NCI-H345 treated with DMSO at 0.1 percent for 48 hours (cell line): ENCODE measurements around the gene SORCS3.

ENCODE experiments used
- DNase-seq: peaks from one replicate; lab custom pipeline; 2025; ENCODE audit not compliant: unreplicated experiment; lab: John Stamatoyannopoulos, UW

Gene SORCS3

DNA sequence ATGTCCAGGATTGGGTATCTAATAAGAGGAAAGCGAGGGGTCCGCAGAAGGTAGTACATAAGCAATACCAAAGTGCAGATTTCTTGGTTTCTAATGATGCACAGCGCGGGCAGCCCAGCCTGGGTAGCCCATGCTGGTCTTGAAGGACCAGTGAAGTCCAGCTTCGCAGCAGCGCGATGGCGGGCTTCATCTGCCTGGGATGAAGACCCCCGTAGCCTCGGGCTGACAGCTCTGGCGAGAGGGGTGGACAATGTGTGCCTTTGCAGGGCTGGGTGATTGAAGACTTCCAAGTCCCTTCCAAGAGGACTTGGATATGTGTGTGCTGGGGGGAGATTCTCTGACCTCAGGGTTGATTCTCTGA is 2.2 kb downstream of the SORCS3 start:
- no peak for DNase-seq

- DNase-seq = no peak
Measured at GRCh38 chr10:104646146-104646545, 5.1 kb downstream of the SORCS3 start.

DNA sequence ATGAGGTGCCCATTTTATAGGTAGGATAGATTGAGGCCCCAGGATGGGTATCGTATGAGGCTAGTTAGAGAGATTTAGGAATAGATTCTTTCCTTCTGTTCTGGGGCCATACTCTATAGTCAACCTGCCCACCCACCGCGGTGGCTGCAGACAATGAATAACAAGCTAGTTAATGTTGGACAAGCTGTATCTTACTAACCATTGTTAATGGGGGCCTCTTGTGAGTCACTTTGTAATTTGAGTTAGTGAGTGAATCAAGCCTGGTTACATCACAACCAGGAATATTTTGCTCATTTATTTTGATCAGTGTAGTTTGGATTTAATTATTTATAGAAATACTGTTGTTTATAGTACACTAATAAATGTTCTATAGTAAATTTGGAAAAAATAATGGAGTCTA is 7.3 kb downstream of the SORCS3 start:
- no peak for DNase-seq

- no peak for DNase-seq
Measured at GRCh38 chr10:104650072-104650471, 9.0 kb downstream of the SORCS3 start.

DNA sequence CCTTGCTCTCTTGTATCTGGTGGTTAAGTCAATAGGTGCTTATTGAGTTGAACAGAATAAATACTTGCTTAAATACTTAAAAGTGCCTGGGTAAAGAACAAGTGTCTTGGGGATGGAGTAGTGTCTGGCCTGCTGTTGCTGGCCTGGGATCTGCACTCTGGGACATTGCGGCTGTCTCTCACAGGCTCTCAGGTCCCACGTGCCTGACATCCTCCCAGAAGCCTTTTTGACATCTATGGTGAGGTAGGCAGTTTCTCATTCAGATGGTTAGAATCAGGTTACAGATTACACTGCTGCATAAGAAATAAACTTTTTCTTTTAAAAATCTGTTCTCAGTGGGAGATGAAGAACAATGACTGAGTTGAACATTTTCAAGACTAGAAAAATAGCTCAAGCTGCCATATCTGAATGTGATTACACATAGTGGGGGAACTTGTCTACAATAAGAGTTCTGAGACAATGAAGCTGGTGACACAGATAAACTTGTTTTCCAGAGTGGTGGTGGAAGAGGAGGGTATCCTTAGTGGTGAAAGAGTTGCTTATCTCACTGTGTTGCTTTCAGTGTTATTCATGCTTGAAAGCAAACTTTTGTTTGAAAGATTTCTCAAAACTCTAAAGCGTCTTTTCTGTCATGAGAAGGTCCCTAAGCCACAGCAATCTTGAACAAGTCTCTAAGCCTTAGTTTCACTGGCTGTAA is 9.7 kb downstream of the SORCS3 start:
- DNase-seq = no peak

DNA sequence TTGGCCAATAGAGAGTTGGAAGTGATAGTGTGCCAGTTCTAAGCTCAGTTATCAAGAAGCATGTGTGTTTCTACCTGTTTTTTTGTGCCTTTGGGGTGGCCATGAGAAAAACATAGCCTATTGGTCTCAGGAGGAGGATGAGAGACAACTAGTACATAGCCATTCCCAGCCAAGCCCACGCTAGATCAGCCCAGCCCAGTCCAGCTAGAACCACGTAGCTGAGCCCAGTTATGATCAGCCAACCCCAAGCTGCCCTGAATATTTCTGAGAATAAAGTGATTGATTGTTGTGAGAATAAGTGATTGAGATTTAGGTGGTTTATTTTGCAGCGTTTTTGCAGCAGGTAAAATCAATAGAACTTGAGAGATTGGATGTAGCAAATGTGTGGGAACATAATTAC is 15.9 kb downstream of the SORCS3 start:
- DNase-seq = no peak

DNA sequence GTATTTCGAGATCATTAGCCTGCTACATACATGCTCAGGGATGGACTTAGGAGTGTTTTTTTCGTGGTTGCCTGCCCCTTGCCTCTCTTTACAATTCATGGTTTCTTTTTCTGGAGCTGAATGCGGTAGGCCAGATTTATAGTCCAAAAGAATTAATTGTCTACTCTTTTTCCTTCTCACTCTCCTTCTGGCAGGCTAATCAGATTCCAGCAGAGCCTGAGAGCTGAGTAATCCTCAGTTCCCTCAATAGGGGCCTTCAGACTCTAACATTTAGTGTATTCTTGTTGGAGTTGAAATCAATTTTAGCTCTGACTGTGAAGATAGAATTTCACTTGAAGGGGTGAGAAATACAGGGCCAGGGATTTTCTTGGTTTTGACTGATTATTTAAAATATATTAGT is 16.4 kb downstream of the SORCS3 start:
- DNase-seq = no peak

GRCh38 chr10:104658067-104658466 is 17.0 kb downstream of the SORCS3 start:
- DNase-seq = no peak

DNA sequence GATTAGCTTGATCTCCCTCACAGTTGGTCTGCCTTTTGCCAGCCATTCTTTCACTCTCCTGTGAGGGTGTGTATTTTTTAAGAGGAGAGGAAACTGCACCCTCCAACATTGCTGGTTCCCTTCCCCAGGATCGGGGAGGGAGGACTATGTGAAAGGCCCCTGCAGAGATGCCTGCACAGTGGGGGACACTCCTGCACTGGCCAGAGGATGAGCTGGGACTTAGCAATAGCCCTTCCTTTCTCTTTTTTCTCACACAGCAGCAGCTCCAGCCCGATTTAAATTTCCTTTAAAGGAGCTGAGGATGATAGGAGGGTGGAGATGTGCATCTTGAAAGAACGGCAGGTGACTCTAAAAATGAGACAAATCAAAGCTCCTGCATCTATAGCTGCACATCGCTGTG is 18.7 kb downstream of the SORCS3 start:
- no peak for DNase-seq

DNA sequence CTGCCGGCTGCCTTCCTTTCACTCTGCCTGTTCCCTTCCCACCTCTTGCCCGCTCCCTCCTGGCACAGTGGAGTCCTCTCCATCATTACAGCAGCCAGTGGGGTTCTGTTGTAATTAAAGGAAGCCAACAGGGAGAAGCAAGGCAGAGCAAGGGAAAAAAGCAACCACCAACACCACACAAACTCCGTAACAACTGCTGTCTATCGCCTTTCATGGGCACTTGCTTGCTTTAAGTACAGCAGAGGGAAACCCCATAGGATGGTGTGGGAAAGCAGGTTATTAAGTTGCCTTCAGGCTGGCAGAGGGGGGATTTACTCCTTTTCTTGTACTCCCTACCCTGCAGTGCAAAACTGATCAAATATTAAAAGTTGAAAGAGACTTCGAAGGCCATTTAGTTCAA is 22.0 kb downstream of the SORCS3 start:
- DNase-seq = no peak

DNA sequence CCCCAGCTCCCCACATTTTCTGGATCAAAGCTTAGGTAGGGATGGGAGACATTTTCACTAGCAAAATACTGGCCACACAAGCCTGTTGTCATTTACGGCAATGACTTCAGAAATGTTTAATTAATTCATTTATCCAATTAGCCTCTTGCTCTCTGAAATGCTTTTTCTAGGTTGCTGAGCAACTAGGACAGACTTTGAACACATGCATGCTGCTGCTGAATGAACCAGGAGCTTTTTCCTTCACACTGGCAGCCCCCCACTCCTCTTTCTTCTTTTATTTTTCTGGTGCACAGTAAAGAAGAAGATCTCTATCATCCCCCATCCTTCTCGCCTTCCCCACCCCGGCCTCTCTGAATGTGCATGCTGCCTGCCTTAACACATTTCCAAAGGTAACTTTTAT is 22.5 kb downstream of the SORCS3 start:
- DNase-seq = no peak

DNA sequence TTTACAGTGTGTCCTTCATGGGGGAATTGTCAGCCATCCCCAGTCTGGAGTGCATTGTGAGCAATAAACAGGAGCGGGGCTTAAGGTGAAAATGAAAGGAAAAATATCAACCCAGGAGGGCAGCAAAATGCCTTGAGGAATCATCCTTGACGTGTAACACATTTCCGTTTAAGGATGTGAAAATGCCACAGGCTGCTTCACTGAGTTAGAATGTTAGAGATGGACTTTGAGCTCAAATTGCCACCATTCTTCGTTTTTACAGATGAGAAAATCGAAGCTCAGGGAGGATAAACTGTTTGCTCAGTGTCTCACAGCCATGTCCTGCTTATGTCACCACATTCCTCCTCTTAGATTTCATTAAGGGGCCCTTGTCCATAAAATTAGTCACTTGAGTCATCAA is 23.1 kb downstream of the SORCS3 start:
- no peak for DNase-seq

DNA sequence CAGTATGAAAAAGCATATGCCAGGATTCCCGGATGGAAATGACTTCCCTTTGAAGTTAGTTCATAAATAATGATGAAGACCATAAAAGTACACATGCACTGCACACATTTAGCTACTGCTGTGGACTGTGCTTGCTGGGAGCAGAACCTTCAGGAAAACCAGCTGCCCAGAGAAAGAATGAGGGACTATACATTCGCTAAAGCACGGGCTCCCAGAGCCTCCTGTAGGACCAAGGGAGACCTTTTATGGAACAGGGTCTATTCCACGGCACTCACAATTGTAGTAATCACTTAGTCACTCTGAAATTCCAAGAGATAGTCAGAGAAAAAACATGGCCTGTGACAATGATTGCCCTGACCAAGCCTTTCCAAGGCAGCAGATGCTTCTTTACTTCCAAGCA is 24.1 kb downstream of the SORCS3 start:
- no peak for DNase-seq

DNA sequence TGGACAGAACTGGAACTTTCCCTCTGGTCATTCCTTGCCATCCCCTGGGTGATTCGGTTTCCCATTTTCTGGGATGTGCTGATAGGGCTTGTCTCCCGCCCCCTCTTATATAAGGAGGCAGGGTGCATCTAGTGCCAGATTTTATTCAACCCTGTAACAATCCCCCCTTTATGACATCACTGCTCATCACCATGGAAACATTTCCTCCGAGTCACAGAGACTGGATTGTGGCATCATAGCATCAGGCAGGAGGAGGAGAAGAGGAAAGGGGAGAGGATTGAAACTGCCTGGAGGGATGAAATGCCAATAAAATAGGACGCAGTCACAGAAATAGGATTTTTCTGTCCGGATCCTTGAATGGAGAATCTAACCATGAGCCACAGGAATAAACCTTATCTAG is 25.0 kb downstream of the SORCS3 start:
- DNase-seq = no peak

DNA sequence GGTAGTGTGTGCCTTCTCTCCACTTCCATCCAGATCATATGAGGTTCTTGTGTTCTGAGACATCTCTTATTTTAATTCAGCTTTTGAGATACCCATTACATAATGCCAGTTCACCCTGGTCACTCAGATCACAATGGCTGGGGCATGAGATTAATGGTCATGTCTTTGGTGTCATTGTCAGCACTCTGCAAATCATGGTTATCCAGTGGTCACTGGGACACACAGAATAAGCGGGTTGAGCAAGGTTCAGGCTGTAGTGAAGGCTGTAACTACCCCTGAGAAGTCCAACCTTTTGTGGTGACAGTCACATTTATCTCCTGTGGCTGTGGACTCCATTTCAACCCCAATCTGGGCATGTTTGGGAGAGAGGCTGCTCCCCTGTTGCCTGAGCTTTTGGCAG is 35.8 kb downstream of the SORCS3 start:
- no peak for DNase-seq

DNA sequence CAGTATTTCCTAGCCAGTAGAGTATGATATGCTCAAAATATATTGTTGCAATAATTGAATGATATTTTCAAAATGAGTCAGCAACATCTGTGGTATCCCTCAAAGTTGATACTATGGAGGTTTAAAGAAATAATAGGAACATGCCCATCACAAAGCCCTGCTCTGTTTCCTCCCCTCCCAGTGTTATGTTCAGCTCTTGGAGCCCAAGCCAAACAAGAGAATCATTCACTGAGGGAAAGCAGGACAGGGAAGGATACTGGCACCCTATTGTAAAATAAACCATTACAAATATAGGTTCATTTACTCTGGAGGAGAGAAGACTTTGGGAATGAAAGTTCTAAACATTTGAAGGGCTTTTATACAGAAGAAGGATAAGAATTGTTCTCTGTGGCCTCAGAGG is 37.6 kb downstream of the SORCS3 start:
- DNase-seq = no peak

DNA sequence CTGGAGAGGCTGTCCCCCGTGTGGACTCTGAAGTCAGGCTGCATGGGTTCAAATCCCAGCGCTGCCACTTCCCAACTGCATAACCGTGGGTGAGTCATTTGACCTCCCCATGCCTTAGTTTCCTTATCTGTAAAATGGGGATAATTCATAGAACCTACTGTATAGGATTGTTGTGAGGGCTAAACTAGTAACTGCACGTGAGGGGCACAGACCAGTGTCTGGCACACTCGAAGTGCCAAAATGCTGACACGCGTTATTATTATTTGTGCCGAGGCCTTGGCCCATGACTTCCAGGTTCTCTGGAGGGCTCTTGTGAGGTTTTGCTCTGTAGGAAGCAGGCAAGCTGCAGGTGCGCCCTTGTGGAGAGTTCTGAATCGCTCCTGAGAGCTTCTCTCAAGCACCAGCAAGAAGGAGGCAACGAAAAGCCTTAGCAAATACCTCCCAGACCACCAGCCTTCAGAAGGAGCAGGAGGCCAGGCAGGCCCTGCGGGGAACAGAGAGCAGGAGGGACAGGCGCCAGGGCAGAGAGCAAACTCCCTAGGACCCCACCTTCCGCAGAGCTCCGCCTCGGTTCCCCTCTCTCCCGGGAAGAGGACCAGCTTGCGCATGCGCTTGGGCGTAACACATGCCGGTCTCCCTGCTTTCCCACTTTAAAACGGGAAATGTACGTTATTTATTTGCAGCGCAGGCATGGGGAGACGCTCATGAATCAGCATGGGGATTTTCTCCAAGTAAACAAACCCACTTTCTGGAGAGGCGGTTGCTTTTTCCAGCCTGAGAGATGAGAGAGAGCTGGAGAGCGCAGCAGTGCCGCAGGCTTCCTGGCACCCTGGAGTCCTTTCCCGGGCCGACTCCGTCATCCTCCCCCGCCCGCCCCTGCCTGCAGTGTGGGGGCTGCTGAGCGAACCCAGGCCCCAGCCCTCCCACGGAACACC is 39.6 kb downstream of the SORCS3 start:
- peak; percentile 37 for DNase-seq

- no peak for DNase-seq
Measured at GRCh38 chr10:104681485-104681884, 40.4 kb downstream of the SORCS3 start.

DNA sequence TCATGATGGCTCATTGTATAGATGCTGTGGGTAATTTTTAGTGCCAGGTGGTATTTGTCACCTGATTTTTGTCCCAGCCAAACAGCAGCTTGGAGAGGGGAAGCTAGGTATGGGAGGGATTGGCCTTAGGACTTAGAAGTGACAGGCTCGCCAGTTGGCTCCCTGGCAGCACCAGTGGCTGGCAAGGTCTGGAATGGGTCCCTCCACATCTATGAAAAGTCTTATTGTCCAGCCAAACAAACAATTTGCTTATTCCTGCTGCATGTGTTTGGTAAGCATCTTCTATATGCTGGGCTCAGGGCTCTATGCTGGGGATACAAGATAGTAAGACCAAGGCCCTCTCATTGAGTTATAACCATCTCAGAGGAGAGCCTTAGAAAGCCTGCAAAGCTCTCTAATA is 42.5 kb downstream of the SORCS3 start:
- no peak for DNase-seq

DNA sequence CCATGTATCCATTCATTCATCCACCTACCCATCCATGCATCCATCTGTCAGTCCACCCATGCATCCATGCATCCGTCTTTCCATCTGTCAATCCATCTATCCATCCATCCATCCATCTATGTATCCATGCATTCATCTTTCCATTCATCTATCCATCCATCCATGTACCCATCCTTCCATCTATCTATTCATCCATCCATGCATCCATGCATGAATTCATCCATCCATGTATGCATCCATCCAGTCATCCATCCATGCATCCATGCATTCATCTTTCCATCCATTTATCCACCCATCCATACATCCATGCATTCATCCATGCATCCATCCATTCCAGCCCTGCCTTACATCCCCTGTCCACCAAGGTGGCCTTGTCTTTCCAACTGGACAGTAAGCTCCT is 45.7 kb downstream of the SORCS3 start:
- DNase-seq = no peak

DNA sequence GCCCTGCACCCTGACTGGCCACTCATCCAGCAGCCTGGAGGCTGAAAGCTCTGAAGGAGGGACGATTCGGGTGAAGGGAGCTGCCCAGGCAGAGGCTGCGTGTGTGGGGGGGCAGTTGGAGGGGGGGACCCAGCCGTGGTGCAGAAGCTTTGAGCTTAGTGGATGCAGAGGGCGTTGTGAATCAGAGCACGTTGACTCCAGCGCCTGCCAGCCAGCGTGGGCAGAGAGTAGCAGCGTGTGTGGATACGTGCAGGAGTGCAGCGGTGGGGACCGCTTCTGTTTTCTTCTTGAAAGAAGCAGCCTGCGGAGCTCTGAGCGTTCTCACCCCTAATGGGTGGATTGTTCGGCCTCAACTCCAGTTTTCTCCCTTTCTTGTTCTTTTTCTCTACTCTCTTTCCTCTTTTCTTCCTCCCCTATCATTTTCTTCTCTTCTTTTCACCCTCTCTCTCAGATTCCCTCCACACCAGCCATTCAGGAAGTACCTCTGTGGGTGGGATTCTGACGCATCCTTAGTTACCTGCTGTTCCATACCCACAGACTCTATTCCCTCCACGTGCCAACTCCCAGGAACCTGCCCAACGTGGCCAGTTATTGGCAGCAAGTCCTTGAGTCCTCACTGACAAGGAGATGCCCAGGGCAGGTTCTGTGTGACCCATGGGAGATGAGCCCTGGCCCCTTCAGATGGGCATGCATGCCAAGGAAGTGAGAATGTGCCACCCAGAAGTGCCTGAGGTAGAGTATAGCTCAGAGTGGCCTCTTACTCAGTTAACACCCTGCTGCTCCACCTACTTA is 47.4 kb downstream of the SORCS3 start:
- no peak for DNase-seq

- no peak for DNase-seq
Measured at GRCh38 chr10:104689105-104689504, 48.0 kb downstream of the SORCS3 start.
